WTC11 (cell line): Measurements from ENCODE around the gene MPV17L2.

ENCODE experiments used
- CTCF ChIP-seq: fragments of 200-600 bp; IDR thresholded peaks from 2 replicates; pipeline ENCODE4 v1.8.0; 2022; ENCODE audit warnings: antibody characterized with exemption
- ZNF219 ChIP-seq: sonication (generic); formaldehyde crosslinking; IDR thresholded peaks from 2 replicates; pipeline ENCODE4 v1.8.0; 2023; ENCODE audit warnings: missing genetic modification reagents, mild to moderate bottlenecking, borderline replicate concordance

GRCh38 chr19:18150776-18151624 is 42.0 kb upstream of the MPV17L2 start:
- TF ChIP-seq CTCF (no peak), ZNF219 (CRISPR knock-in tag) (no peak)
